Fibroblast of skin of left quadriceps (primary cell): ENCODE data around the gene RHO.

Experiments used
- DNase-seq, 2 experiments: peaks; one replicate each; pipeline ENCODE4 v3.0.0-alpha.2; 2013; ENCODE audit warnings: low read depth in 2 of 2

The RHO gene

GRCh38 chr3:129519896-129520715 is 8.3 kb upstream of the RHO start:
- no peak for DNase-seq

DNA sequence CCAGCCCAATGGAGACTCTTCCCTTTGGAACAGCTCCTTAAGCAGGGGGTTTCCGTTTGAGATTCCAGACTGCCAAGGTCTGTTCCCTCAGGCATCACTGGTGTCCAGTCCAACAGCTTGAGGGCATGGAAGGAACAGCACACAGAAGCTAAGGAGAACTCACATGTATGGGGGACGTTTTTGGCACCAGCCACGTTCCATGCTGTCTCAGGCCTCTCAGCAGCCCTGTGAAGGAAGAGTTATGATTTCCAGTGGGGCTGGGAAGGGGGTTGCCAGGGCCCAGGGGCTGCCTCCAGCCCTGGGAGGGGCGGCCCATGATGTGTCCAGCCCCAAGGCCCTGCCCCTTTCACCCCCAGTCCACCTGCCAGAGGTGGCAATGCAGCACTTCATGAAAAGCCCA is 7.5 kb upstream of the RHO start:
- DNase-seq: no peak

- DNase-seq: no peak
Observed at GRCh38 chr3:129521611-129522010, 6.8 kb upstream of the RHO start.

- no peak for DNase-seq
Observed at GRCh38 chr3:129522953-129523352, 5.5 kb upstream of the RHO start.

DNA sequence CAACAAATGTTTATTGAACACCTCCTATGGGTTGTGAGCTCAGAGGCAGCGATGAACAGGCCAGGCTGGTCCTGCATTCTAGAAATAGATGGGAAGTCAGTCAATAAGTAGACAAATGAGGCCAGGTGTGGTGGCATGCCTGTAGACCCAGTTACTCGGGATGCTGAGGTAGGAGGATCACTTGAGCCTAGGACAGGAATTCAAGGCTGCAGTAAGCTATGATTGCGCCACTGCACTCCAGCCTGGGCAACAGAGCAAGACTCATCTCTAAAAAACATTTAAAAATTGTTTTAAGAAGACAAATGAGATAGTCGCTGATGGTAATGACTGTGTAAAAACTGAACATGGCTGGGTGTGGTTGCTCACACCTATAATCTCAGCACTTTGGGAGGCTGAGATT is 4.4 kb upstream of the RHO start:
- no peak for DNase-seq

DNA sequence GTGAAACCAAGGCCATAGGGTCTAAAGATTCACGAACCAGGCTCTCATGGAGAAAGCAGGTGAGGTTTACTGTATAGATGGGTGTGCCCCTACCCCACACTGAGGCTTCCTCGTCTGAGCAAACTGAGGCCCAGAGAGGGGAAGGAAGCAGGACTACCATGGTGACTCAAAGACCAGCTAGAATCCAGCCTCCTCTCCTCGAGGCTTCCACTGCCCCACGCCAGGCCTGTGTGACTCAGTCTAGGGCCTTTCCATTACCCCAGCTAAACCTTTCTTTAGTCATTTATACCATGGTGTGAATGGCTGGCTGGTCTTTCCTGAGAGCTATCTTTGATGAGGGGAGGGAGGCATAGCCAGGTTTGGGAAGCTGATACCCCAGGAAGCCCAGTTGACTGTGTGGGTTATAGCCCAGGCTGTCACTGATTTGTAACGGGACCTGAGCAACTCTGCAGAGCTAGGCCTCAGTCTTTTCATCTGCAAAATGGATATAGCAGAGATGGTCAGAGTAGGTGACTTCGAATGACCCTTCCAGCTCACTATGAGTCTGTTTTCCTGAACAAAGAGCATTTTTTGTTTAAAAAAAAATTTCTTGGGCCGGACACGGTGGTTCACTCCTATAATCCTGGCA is 3.0 kb upstream of the RHO start:
- no peak for DNase-seq

DNA sequence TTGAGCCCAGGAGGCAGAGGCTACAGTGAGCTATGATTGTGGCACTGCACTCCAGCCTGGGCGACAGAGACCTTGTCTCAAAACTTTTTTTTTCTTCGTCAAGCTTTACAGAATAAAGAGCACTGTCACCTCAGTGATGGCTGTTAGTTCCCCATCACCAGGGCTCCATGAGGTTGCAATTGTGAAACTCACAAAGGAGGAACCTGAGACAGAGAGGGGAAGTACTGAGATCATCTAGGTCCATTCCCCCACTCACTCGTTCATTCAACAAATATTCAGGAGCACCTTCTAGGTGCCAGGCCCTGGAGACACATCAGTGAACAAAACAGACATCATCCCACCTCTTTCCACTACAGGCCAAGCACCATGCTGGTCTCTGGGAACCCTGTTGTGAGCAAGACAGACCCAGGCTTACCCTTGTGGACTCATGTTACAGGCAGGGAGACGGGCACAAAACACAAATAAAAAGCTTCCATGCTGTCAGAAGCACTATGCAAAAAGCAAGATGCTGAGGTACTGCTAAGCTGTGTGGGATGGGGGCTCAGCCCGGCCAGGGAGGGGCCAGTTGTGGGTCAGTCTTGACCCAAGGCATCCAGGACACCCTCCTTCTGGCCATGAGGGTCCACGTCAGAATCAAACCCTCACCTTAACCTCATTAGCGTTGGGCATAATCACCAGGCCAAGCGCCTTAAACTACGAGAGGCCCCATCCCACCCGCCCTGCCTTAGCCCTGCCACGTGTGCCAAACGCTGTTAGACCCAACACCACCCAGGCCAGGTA is 2.1 kb upstream of the RHO start:
- DNase-seq: no peak

- no peak for DNase-seq
Observed at GRCh38 chr3:129527262-129527661, 1.2 kb upstream of the RHO start.

GRCh38 chr3:129529436-129530210 is 1.2 kb downstream of the RHO start:
- DNase-seq: no peak

DNA sequence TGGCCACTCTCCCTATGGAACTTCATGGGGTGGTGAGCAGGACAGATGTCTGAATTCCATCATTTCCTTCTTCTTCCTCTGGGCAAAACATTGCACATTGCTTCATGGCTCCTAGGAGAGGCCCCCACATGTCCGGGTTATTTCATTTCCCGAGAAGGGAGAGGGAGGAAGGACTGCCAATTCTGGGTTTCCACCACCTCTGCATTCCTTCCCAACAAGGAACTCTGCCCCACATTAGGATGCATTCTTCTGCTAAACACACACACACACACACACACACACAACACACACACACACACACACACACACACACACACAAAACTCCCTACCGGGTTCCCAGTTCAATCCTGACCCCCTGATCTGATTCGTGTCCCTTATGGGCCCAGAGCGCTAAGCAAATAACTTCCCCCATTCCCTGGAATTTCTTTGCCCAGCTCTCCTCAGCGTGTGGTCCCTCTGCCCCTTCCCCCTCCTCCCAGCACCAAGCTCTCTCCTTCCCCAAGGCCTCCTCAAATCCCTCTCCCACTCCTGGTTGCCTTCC is 1.9 kb downstream of the RHO start:
- DNase-seq: peak; percentile 69 to 74

- no peak for DNase-seq
Observed at GRCh38 chr3:129530821-129531220, 2.4 kb downstream of the RHO start.

DNA sequence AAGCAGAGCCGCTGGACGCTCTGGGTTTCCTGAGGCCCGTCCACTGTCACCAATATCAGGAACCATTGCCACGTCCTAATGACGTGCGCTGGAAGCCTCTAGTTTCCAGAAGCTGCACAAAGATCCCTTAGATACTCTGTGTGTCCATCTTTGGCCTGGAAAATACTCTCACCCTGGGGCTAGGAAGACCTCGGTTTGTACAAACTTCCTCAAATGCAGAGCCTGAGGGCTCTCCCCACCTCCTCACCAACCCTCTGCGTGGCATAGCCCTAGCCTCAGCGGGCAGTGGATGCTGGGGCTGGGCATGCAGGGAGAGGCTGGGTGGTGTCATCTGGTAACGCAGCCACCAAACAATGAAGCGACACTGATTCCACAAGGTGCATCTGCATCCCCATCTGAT is 3.3 kb downstream of the RHO start:
- no peak for DNase-seq

DNA sequence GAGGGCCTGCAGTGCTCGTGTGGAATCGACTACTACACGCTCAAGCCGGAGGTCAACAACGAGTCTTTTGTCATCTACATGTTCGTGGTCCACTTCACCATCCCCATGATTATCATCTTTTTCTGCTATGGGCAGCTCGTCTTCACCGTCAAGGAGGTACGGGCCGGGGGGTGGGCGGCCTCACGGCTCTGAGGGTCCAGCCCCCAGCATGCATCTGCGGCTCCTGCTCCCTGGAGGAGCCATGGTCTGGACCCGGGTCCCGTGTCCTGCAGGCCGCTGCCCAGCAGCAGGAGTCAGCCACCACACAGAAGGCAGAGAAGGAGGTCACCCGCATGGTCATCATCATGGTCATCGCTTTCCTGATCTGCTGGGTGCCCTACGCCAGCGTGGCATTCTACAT is 3.8 kb downstream of the RHO start:
- no peak for DNase-seq

GRCh38 chr3:129533406-129533805 is 5.0 kb downstream of the RHO start:
- DNase-seq: no peak

DNA sequence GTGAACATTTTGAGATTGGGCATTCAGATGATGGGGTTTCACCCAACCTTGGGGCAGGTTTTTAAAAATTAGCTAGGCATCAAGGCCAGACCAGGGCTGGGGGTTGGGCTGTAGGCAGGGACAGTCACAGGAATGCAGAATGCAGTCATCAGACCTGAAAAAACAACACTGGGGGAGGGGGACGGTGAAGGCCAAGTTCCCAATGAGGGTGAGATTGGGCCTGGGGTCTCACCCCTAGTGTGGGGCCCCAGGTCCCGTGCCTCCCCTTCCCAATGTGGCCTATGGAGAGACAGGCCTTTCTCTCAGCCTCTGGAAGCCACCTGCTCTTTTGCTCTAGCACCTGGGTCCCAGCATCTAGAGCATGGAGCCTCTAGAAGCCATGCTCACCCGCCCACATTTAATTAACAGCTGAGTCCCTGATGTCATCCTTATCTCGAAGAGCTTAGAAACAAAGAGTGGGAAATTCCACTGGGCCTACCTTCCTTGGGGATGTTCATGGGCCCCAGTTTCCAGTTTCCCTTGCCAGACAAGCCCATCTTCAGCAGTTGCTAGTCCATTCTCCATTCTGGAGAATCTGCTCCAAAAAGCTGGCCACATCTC is 6.1 kb downstream of the RHO start:
- no peak for DNase-seq

- no peak for DNase-seq
Observed at GRCh38 chr3:129535075-129535474, 6.6 kb downstream of the RHO start.

- no peak for DNase-seq
Observed at GRCh38 chr3:129536374-129536667, 7.9 kb downstream of the RHO start.

GRCh38 chr3:129536804-129537203 is 8.4 kb downstream of the RHO start:
- no peak for DNase-seq

DNA sequence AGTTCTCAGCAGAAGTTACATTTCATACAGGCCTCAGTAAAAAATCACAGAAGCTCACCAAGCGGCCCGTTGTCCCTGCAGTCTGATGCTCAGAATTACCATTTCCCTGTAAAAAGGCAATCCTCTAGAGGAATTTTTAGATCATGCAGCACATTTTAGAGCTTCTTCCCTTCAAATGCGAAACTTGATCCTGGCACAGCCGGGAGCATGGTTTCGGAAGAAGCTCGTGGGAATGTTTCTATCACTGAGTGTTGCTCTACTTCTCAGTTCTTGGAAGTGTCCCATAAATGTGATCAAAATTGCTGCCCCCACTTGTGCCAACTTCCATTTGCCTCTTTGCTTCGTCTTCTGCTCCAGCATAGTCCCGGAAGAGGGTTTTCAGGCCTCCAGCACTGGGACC is 10.8 kb downstream of the RHO start:
- DNase-seq: no peak

DNA sequence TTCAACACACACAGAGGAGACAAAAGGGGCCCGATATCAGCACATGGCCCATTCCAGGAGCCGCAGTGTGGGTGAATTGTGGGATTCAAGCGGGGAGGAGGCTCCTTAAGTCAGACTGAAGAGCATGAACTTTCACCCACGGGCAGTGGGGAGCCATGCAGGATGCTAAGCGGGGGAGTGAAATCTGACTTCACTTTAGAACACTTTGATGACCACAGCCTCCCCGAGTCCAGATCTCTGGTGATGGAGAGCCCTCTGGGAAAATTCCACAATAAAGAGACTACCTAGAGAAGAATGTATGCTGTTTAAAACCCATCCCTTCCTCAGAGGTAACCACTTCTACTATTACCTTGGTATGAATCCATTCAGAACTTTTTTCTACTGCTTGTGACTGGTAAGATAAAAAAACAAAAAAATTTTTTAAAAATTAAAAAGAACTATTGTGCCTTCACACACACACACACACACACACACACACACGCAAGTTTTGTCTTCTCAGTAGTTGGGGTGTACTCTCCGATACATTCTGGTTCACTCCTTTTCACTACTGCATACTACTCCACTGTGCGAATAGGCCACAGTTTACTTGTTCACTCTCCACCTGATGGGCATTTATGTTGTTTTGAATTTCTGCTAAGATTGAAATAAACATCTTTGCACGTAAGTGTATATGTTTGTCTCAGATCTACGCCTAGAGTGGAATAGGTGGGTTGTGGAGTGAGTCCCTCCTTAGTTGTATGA is 12.5 kb downstream of the RHO start:
- DNase-seq: no peak

GRCh38 chr3:129542747-129543146 is 14.3 kb downstream of the RHO start:
- DNase-seq: no peak
